Activated T-cell treated with anti-CD3 and anti-CD28 coated beads, Interleukin-2, amount 50 U/mL, for 4 hours (primary cell): Measurements from ENCODE around the gene PACSIN1. TPM values are rescaled to one million over a fixed set of nuclear protein-coding genes. Genes with fewer than 3 reads are reported as not detected.
A peak's percentile ranks its signal among the peaks of the same experiment; 100 is the strongest.

ENCODE experiments used
- ATAC-seq, 2 donors: fragments of 200-7000 bp; cut with Tn5 transposase; one replicate each; pipeline ENCODE4 v1.10.0; 2021
- DNase-seq: peaks from one replicate; pipeline ENCODE4 v3.0.0-alpha.2; 2020
- H3K27me3 Mint-ChIP-seq: one replicate; pipeline ENCODE4 v1.8.0; 2021; ENCODE audit warnings: low read depth, mixed read lengths
- H3K36me3 Mint-ChIP-seq: one replicate; pipeline ENCODE4 v1.8.0; 2022; ENCODE audit warnings: mixed read lengths; ENCODE audit not compliant: insufficient read depth
- H3K4me1 Mint-ChIP-seq: one replicate; pipeline ENCODE4 v1.8.0; 2021; ENCODE audit warnings: low read depth, mixed read lengths
- H3K4me3 Mint-ChIP-seq: one replicate; pipeline ENCODE4 v1.8.0; 2021; ENCODE audit warnings: mild to moderate bottlenecking, moderate library complexity, mixed read lengths
- H3K9me3 Mint-ChIP-seq: one replicate; pipeline ENCODE4 v1.8.0; 2021; ENCODE audit warnings: mixed read lengths
- total RNA-seq, 3 donors: library from RNA; stranded (reverse); gene quantifications; one replicate each; pipeline ENCODE4 v1.2.1, GENCODE V29; 2021

PACSIN1 gene, protein sequence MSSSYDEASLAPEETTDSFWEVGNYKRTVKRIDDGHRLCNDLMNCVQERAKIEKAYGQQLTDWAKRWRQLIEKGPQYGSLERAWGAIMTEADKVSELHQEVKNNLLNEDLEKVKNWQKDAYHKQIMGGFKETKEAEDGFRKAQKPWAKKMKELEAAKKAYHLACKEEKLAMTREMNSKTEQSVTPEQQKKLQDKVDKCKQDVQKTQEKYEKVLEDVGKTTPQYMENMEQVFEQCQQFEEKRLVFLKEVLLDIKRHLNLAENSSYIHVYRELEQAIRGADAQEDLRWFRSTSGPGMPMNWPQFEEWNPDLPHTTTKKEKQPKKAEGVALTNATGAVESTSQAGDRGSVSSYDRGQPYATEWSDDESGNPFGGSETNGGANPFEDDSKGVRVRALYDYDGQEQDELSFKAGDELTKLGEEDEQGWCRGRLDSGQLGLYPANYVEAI
- total RNA-seq, result under 1 TPM in 1 of 3 donors, not detected in 2; 0.05 TPM

- DNase-seq, result no peak
- Mint-ChIP-seq H3K9me3 (no peaks in the 10 kb centered on the region), H3K27me3 (peaks cover 29% of the 10 kb centered on the region), H3K4me1 (peaks cover 8% of the 10 kb centered on the region), H3K36me3 (no peaks in the 10 kb centered on the region), H3K4me3 (peak within 1 kb of the TSS; percentile 52)
- peak; percentile 63 to 89 for ATAC-seq
Measured at GRCh38 chr6:34465531-34466241, at the start of gene PACSIN1. Gene PACSIN1, plus strand, starts transcription at chr6:34466076. Its CDS starts 60,230 bp downstream, at chr6:34526306.

DNA sequence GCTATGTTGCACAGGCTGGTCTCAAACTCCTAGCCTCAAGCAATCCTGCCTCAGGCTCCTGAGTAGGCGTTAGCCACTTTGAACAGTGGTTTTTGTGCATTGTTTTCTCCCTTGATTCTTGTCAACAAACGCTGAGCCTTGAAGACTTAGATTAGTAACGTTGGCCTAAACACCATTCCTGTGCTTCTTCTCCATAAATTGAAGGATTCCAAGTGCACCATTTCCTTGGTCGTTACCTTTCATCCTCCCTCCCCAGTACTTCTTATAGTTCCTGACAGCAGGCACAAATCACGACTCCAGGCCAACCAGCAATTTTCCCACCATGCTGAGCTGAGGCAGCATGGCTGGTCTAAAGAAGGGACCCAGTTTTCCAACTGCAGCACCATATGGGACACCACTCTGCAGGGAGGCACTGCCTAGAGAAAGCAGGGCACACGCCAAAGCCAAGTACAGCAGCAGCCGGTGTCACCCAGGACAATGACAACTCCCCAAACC lies 49.0 kb upstream of the PACSIN1 start:
- H3K36me3 Mint-ChIP-seq, result peaks cover 47% of the 10 kb centered on the region
- ATAC-seq (no peak), DNase-seq (no peak)
- H3K27me3 Mint-ChIP-seq, result no peaks in the 10 kb centered on the region
- no peak overlapping the region for H3K4me3 Mint-ChIP-seq
- peaks cover 11% of the 10 kb centered on the region for H3K4me1 Mint-ChIP-seq
- no peaks in the 10 kb centered on the region for H3K9me3 Mint-ChIP-seq

DNA sequence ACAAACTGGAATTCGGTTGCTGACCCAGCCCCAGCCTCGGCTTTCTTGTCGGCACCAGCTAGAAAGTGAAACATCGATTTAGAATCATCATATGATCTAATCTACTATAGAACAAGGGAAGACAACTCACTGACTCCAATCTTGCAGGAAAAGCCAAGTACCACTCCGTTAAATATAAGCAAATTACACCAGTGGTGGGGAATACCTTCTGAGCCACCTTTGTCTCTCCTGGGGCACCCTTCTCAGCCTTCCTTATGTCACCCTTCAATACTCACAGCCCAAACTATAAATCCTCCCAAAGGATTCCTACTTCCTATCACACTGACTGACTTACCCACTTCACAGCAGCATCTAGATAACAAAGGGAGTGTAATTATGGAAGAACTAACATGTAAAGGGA lies 47.5 kb upstream of the PACSIN1 start:
- peaks cover 18% of the 10 kb centered on the region for H3K4me1 Mint-ChIP-seq
- no peaks in the 10 kb centered on the region for H3K27me3 Mint-ChIP-seq
- peaks cover 47% of the 10 kb centered on the region for H3K36me3 Mint-ChIP-seq
- ATAC-seq (no peak), DNase-seq (no peak)
- no peak overlapping the region for H3K4me3 Mint-ChIP-seq
- no peaks in the 10 kb centered on the region for H3K9me3 Mint-ChIP-seq

DNA sequence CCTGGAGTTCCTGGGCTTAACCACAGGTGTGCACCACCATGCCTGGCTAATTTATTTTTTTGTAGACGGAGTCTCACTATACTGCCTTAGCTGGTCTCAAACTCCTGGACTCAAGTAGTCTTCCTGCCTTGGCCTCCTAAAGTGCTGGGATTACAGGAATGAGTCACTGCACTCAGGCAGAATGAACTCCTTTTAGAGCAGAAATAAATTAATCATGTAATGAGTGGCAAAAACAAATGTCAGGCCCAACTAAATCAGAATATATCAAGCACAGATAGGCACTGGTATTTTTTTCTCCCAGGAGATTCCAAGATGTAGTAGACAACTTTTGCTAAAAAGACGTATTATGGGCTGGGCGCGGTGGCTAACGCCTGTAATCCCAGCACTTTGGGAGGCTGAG lies 42.6 kb upstream of the PACSIN1 start:
- Mint-ChIP-seq H3K36me3 (peaks cover 42% of the 10 kb centered on the region), H3K9me3 (no peaks in the 10 kb centered on the region), H3K4me3 (peak overlapping the region; percentile 99), H3K27me3 (no peaks in the 10 kb centered on the region), H3K4me1 (peaks cover 36% of the 10 kb centered on the region)
- ATAC-seq, result no peak
- DNase-seq, result no peak

DNA sequence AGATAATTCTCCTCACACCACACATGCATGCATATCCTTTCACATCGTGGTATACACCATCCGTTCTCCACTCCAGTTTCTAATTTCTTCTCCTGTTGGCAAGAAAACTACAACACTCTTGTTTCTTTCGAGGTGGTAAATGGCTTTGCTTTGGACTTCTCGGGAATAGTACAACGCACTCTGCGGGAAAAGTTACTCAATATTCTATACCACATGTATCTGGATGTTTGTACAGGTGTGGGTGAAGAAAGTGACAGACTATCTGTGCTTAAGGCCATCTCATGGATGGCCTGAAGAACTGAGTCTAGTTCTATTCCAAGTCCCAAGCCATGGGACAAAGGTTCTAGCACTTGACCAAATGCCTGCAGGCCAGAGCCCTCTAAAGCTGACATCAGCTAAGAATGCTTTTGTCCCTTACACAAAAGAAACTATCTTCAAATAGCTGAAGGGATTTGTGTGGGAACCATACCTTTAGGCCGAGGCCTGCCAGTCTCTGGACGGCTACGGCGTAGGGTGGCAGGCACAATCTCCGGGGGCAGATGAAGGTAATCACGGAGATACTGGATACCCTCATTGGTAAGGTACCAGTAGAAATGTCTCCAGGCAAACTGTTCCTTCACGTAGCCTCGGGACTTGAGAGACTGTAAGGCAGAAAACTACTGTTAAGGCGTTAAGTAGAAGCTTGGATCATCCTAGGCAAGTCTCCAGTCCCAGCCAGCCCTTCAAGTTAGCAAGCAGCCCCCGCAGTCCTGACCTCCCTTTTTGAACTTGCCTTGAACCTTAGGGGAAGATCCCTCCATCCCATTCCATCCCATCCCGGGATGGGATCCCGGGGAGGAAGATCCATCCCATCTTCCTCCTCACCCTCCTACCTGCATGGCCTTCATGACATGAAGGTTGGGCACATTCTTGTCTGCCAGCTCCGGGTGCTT lies 41.4 kb upstream of the PACSIN1 start:
- Mint-ChIP-seq H3K9me3 (no peaks in the 10 kb centered on the region), H3K36me3 (peaks cover 38% of the 10 kb centered on the region), H3K4me1 (peaks cover 34% of the 10 kb centered on the region), H3K4me3 (peak overlapping the region; percentile 99), H3K27me3 (no peaks in the 10 kb centered on the region)
- DNase-seq, result no peak
- no peak for ATAC-seq

- Mint-ChIP-seq H3K27me3 (no peaks in the 10 kb centered on the region), H3K4me1 (peaks cover 34% of the 10 kb centered on the region), H3K4me3 (peak overlapping the region; percentile 99), H3K9me3 (no peaks in the 10 kb centered on the region), H3K36me3 (peaks cover 36% of the 10 kb centered on the region)
- peak; percentile 8 for DNase-seq
- ATAC-seq, result no peak
Measured at GRCh38 chr6:34425132-34425497, 40.8 kb upstream of the PACSIN1 start.

DNA sequence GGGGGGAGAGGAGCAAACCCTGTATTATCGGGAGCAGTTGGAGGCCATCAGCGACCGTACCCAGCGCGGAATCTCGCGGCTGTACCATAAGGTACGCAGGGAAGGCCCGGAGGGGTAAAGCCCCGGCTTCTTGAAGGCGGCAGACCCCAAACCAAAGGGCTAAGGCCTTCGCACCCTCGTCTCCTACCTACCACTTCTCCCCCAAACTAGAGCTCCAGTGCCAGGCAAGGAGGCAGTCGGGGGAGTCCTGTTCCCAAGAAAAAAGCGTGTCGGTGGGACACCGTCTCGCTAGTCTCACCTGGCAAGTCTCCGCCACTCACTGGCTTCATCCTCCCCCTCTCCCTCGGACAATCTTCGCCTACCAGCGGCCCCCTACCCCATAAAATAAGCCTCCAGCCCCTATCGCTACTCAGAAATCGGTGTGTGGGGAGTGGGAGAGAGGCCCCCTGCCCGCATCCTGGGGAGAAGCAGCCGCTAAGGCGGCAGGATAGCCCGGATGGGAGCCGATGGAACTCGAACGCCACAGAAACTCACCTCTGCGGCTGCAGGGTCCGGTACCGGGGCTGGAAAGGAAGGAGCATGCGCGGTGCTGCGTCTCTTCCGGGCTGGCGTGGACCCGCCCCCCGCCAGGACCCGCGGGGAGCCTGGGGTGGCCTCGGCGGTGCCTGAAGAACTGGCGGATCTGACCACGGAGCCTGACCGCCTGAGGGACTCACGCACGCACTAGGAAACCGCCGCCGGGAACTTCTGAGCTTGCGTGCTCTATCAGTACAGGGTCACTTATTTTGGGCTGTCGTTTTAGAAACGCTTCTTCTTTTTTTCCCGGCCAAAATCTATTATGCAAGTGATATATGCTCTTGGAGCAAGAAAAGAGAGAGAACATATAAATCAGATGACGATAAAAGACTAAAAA lies 40.1 kb upstream of the PACSIN1 start, which contains the start of gene RPS10:
TSS of gene RPS10 (minus strand) at position 572 of the 913 bp plus-strand sequence. CDS start 848 bp downstream, outside the sequence.
- peak; percentile 86 for DNase-seq
- Mint-ChIP-seq H3K9me3 (no peaks in the 10 kb centered on the region), H3K27me3 (no peaks in the 10 kb centered on the region), H3K4me3 (peak within 1 kb of the TSS; percentile 99), H3K4me1 (peaks cover 34% of the 10 kb centered on the region), H3K36me3 (peaks cover 31% of the 10 kb centered on the region)
- ATAC-seq, result peak; percentile 94 to 96

DNA sequence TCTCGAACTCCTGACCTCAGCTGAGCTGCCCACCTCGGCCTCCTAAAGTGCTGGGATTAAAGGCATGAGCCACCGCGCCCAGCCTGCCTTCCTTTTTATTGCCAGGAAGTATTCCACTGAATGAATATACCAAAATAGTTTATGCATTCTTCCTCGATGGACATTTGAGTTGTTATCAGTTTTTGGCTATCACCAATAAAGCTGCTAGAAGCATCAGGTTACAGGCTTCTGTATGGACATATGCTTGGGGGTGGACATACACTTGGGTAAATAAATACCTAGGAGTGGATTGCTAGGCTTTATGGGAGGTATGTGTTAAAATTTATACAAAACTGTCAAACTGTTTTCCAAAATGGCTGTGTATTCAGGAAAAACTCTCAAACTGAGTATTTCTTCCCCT lies 30.0 kb upstream of the PACSIN1 start:
- DNase-seq, result no peak
- Mint-ChIP-seq H3K4me3 (no peak overlapping the region), H3K36me3 (no peaks in the 10 kb centered on the region), H3K9me3 (no peaks in the 10 kb centered on the region), H3K4me1 (no peaks in the 10 kb centered on the region), H3K27me3 (no peaks in the 10 kb centered on the region)
- no peak for ATAC-seq

DNA sequence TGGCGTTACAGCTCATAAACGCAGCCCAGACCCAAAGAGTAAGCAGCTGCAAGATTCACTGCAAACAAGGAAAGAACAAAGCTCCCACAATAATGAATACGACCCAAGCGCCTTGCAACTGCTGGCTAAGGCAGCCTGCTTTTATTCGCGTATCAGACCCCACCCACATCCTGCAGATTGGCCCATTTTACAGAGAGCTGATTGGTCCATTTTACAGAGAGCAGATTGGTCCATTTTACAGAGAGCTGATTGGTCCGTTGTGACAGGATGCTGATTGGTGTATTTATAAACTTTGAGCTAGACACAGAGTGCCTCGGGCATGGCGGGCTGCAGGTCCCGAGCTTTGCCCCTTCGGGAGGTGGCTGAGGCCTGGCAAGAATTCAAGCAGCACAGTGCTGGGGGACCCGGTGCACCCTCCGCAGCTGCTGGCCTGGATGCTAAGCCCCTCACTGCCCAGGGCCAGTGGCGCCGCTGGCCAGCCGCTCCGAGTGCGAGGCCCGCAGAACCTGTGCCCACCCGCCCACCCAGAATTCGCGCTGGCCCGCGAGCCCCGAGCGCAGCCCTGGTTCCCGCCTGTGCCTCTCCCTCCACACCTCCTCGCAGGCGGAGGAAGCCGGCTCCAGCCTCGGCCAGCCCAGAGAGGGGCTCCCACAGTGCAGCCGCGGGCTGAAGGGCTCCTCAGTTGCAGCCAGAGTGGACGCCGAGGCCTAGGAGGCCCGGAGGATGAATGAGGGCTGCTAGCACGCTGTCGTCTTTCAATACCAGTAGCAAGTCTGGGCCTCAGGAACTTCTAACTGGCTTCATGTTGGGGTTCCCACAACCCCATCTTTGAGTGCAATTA lies 28.9 kb upstream of the PACSIN1 start:
- no peaks in the 10 kb centered on the region for H3K4me1 Mint-ChIP-seq
- ATAC-seq, result no peak
- H3K4me3 Mint-ChIP-seq, result no peak overlapping the region
- H3K9me3 Mint-ChIP-seq, result no peaks in the 10 kb centered on the region
- H3K36me3 Mint-ChIP-seq, result no peaks in the 10 kb centered on the region
- no peaks in the 10 kb centered on the region for H3K27me3 Mint-ChIP-seq
- DNase-seq, result no peak

GRCh38 chr6:34437644-34437970 lies 28.3 kb upstream of the PACSIN1 start:
- Mint-ChIP-seq H3K4me3 (no peak overlapping the region), H3K36me3 (no peaks in the 10 kb centered on the region), H3K9me3 (no peaks in the 10 kb centered on the region), H3K4me1 (no peaks in the 10 kb centered on the region), H3K27me3 (no peaks in the 10 kb centered on the region)
- DNase-seq (no peak), ATAC-seq (no peak)

- Mint-ChIP-seq H3K36me3 (no peaks in the 10 kb centered on the region), H3K4me1 (no peaks in the 10 kb centered on the region), H3K9me3 (no peaks in the 10 kb centered on the region), H3K27me3 (no peaks in the 10 kb centered on the region), H3K4me3 (no peak overlapping the region)
- ATAC-seq, result no peak
- DNase-seq, result no peak
Measured at GRCh38 chr6:34438705-34439104, 27.2 kb upstream of the PACSIN1 start.

DNA sequence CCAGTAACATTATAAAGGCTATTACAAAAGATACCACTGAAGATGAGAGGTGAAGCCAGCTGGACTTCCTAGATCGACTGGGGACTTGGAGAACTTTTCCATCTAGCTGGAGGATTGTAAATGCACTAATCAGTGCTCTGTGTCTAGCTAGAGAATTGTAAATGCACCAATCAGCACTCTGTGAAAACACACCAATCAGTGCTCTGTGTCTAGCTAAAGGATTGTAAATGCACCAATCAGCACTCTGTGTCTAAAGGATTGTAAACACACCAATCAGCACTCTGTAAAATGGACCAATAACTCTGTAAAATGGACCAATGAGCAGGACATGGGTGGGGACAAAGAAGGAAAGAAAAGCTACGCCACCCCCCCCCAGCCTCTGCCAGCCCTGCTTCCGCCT lies 26.4 kb upstream of the PACSIN1 start:
- no peaks in the 10 kb centered on the region for H3K4me1 Mint-ChIP-seq
- H3K36me3 Mint-ChIP-seq, result no peaks in the 10 kb centered on the region
- H3K27me3 Mint-ChIP-seq, result no peaks in the 10 kb centered on the region
- DNase-seq (no peak), ATAC-seq (no peak)
- no peaks in the 10 kb centered on the region for H3K9me3 Mint-ChIP-seq
- no peak overlapping the region for H3K4me3 Mint-ChIP-seq

- Mint-ChIP-seq H3K9me3 (no peaks in the 10 kb centered on the region), H3K27me3 (no peaks in the 10 kb centered on the region), H3K4me3 (no peak overlapping the region), H3K4me1 (no peaks in the 10 kb centered on the region), H3K36me3 (no peaks in the 10 kb centered on the region)
- ATAC-seq, result no peak
- no peak for DNase-seq
Measured at GRCh38 chr6:34441526-34441925, 24.4 kb upstream of the PACSIN1 start.
